HL-60 (cell line): Measurements from ENCODE around the gene SGMS2.
A peak's percentile ranks its signal among the peaks of the same experiment; 100 is the strongest.

Experiments
- DNase-seq, 2 experiments: peaks; one replicate each; pipeline ENCODE4 v3.0.0-alpha.2; 2010 to 2020; ENCODE audit warnings: low read depth in 1 of 2, low spot score in 1 of 2
- H3K27ac ChIP-seq: fragments of 250-450 bp; sonication (Bioruptor Pico); replicated peaks from 2 replicates; pipeline ENCODE4 v1.5.1; 2020; ENCODE audit warnings: mild to moderate bottlenecking, moderate library complexity
- H3K27me3 ChIP-seq: fragments of 250-450 bp; sonication (Bioruptor Pico); 2 replicates; pipeline ENCODE4 v1.5.1; 2021; ENCODE audit warnings: mild to moderate bottlenecking, moderate library complexity; ENCODE audit not compliant: insufficient read depth, poor library complexity, severe bottlenecking
- H3K4me3 ChIP-seq: replicated peaks from 2 replicates; pipeline ENCODE4 v1.5.1; 2011; ENCODE audit warnings: mild to moderate bottlenecking, control low read depth, low read length; ENCODE audit not compliant: insufficient read depth
- CTCF ChIP-seq: IDR thresholded peaks from one replicate; pipeline ENCODE4 v1.5.1; 2011; ENCODE audit warnings: low read length, control low read depth, inconsistent platforms; ENCODE audit not compliant: insufficient read depth
- GABPA ChIP-seq: IDR thresholded peaks from 2 replicates; pipeline ENCODE4 v1.6.1; 2012; ENCODE audit warnings: low read depth
- POLR2AphosphoS5 ChIP-seq: IDR thresholded peaks from 2 replicates; pipeline ENCODE4 v1.6.1; 2012; ENCODE audit warnings: low read depth
- REST ChIP-seq: IDR thresholded peaks from 2 replicates; pipeline ENCODE4 v1.6.1; 2012; ENCODE audit warnings: low read depth; ENCODE audit not compliant: insufficient replicate concordance
- SPI1 ChIP-seq: IDR thresholded peaks from 2 replicates; pipeline ENCODE4 v1.6.1; 2012; ENCODE audit warnings: low read depth, mild to moderate bottlenecking, borderline replicate concordance

SGMS2 gene

GRCh38 chr4:107874024-107874423, 49.3 kb downstream of the SGMS2 start:
- Histone ChIP-seq H3K27ac (no peak overlapping the region), H3K27me3 (no peaks in the 10 kb centered on the region), H3K4me3 (no peak overlapping the region)
- TF ChIP-seq CTCF (no peak), SPI1 (no peak), GABPA (no peak), POLR2AphosphoS5 (no peak), REST (no peak)
- DNase-seq = no peak

GRCh38 chr4:107876099-107876498, 51.4 kb downstream of the SGMS2 start:
- H3K4me3 ChIP-seq = no peak overlapping the region
- H3K27ac ChIP-seq = peak overlapping the region; percentile 32
- no peaks in the 10 kb centered on the region for H3K27me3 ChIP-seq
- peak in 1 of 2 experiments; percentile 46 for DNase-seq
- no peak for TF ChIP-seq POLR2AphosphoS5
- no peak for TF ChIP-seq REST
- TF ChIP-seq SPI1 = no peak
- TF ChIP-seq GABPA = peak; percentile 63; the same call in 1 of the 2 replicates
- TF ChIP-seq CTCF = no peak

- no peak for DNase-seq
- TF ChIP-seq POLR2AphosphoS5 (no peak), SPI1 (no peak), REST (no peak), CTCF (no peak), GABPA (no peak)
- H3K4me3 ChIP-seq = no peak overlapping the region
- no peak overlapping the region for H3K27ac ChIP-seq
- no peaks in the 10 kb centered on the region for H3K27me3 ChIP-seq
These were observed 52.6 kb downstream of the SGMS2 start for GRCh38 chr4:107877361-107877760.
